Measurements from ENCODE around the gene PMM1.

DNA sequence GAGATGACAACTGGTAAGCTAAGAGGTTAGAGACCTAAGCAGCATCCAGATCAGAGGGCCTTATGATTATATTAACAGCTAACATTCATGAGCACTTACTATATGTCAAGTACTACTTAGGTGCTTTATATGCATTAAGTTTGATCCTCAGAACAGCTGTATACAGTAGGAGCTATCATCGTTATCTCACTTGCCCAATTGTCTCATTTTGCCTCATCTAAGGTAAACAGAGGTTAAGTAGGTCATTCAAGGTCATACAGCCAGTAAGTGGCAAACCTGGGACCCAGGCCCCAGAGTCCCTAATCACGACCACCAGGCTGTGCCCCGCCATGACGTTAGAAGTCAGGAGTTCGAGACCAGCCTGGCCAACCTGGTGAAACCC lies 40.8 kb downstream of the PMM1 start:
- TF ChIP-seq, protein P1, sequence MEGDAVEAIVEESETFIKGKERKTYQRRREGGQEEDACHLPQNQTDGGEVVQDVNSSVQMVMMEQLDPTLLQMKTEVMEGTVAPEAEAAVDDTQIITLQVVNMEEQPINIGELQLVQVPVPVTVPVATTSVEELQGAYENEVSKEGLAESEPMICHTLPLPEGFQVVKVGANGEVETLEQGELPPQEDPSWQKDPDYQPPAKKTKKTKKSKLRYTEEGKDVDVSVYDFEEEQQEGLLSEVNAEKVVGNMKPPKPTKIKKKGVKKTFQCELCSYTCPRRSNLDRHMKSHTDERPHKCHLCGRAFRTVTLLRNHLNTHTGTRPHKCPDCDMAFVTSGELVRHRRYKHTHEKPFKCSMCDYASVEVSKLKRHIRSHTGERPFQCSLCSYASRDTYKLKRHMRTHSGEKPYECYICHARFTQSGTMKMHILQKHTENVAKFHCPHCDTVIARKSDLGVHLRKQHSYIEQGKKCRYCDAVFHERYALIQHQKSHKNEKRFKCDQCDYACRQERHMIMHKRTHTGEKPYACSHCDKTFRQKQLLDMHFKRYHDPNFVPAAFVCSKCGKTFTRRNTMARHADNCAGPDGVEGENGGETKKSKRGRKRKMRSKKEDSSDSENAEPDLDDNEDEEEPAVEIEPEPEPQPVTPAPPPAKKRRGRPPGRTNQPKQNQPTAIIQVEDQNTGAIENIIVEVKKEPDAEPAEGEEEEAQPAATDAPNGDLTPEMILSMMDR (IDR thresholded peaks at IDR 0.05; ENCODE audit: low read depth, low read length, poor library complexity, severe bottlenecking) = no peak
- TF ChIP-seq EZH2phosphoT487 (IDR thresholded peaks at IDR 0.05; ENCODE audit: borderline replicate concordance, low read length) = no peak
